Spleen (tissue), 7 donors: ENCODE results near the gene MLC1.

Experiments used
- POLR2A ChIP-seq, 3 donors: fragments of 450-650 bp; IDR thresholded peaks; one replicate each; pipeline ENCODE4 v1.5.1; 2017; ENCODE audit warnings: antibody characterized with exemption in 3 of 3, mild to moderate bottlenecking in 1 of 3
- TF ChIP-seq, protein P1 (sequence below), 11 experiments: fragments of 200-600 bp in 7 of 11; fragments of 450-650 bp in 4 of 11; sonication (generic) in 4 of 11; IDR thresholded peaks in 8 of 11; conservative IDR thresholded peaks in 3 of 11; 1 replicate in 7 of 11; 2 replicates in 4 of 11; pipeline versions ENCODE4 v1.4.0 to v1.8.0; 2016 to 2021; ENCODE audit warnings: antibody characterized with exemption in 11 of 11, inconsistent platforms in 4 of 11, mild to moderate bottlenecking in 1 of 11
- donor health status: DM: no; HTN: no; CAD: no; lungs with moderate emphysema.
- donor health status: DM: no; HTN: no; CAD: no.
- donor health status: DM: no; HTN: no; CAD: no.

DNA sequence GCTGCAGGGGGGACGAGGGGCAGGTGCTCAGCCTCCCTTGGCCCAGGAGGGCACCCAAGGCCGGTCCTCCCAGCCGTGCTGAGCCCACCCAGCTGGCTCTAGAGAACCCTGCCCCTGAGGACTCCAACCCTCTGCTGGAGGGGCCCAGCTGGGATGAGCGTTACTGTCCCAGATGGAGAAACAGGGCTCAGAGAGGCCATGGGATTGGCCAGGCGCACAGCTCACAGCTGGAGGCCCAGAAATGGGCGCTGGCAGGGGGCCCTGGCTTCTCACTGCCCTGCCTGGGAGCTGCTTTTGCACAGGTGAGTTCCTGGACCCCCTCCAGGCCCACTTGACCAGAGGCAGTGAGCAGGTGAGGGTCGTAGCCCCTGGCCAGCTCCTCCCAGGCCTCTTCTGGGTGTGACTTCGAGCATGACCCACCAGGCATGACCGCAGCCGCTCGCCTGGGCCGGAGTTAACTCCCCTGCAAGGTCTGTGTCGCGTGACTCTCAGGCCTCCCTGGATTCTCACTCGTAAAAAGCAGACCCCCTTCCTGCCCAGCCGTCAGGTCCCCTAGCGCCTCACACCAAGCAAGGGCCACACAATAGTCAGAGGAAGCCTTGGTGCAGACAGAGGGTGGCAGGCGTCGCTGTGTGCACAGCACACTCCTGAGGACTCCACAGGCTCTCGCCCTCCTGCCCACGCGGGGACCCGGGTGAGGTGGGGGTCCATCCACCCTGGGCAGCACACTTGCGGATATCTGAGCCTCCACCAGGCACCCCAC, 52.9 kb downstream of the MLC1 start:
- no peak for TF ChIP-seq POLR2A (IDR thresholded peaks at IDR 0.05)
- TF ChIP-seq, protein P1, sequence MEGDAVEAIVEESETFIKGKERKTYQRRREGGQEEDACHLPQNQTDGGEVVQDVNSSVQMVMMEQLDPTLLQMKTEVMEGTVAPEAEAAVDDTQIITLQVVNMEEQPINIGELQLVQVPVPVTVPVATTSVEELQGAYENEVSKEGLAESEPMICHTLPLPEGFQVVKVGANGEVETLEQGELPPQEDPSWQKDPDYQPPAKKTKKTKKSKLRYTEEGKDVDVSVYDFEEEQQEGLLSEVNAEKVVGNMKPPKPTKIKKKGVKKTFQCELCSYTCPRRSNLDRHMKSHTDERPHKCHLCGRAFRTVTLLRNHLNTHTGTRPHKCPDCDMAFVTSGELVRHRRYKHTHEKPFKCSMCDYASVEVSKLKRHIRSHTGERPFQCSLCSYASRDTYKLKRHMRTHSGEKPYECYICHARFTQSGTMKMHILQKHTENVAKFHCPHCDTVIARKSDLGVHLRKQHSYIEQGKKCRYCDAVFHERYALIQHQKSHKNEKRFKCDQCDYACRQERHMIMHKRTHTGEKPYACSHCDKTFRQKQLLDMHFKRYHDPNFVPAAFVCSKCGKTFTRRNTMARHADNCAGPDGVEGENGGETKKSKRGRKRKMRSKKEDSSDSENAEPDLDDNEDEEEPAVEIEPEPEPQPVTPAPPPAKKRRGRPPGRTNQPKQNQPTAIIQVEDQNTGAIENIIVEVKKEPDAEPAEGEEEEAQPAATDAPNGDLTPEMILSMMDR (IDR thresholded peaks at IDR 0.05 in 8 of 11, conservative IDR thresholded peaks at IDR 0.05 in 3 of 11) = no peak
